ENCODE data around the gene CLIC5.

The CLIC5 gene

DNA sequence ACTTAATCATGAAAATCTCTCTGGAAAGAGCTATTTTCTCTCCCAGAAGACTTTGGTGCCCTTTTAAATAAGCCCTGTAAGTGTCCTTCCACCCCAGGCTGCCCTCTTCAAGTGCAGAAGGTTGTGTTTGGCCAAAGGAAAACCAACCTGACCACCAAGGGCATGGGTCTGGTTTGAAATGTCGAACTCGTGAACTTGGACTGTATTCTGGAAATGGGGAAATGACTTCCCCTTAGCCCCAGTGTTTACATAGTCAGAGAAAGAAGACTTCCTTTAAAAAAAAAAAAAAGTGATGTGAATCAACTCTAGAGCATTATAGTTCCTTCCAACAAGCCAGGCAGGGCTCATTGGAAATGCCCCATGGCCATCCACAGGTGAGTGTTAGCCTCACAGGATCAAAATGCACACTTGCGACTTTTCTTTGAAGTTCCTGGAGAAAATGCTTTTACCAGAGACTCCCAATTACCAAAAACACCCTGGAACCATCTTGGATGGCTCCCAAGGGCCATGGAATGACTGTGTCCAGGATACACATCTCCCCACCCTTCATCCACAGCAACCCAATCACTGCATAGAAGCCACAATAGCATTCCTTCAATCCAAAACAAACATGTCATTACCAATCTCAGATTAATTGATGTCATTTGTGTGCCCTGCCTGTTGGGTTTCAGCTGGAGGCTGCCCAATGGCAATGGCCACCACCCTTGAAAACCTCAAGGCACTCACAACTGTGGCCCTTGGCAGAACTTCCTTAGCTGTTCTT lies 133.8 kb downstream of the CLIC5 start:
- DNase-seq = no peak

DNA sequence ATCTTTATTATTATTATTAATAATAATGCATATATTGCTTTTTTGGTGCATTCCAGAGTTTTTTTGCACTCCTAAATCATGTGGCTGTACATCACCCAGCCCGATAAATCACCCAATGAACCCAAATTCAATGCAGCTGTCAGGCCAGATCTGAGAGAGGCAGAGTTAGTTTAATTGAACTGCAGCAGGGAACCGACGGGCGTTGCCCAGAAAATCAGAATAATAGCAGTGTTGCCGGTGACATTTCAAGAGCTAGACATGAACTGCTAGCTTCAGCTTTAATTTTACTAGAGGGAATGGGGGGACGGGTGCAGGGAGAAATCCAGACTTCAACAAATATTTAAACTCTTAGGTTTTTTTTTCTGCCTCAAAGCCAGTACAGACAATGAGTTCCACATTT lies 135.0 kb downstream of the CLIC5 start:
- no peak for DNase-seq

GRCh38 chr6:45880159-45880558 lies 135.5 kb downstream of the CLIC5 start:
- no peak for DNase-seq

- no peak for DNase-seq
These were observed 137.6 kb downstream of the CLIC5 start for GRCh38 chr6:45877970-45878590.

- DNase-seq = no peak
These were observed 142.8 kb downstream of the CLIC5 start for GRCh38 chr6:45872827-45873365.

DNA sequence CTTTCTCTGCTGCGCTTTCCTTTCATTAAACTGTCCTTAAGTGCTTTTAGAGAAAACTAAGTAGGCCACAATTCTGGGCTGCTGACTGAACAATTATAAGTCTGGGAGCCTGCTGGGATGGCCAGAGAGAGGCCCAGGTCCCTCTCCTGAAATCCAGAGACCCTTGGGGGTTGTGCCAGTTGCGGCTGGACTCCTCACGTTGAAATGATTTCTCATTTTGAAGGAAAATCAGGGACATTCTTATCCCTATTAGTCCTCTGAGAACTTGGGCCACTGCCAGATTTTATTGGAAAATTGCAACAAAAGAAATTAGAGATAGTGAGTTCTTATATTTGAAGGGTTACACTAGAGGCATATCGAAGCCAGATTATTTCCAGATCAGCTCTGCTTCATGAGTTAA lies 145.1 kb downstream of the CLIC5 start:
- DNase-seq = no peak

DNA sequence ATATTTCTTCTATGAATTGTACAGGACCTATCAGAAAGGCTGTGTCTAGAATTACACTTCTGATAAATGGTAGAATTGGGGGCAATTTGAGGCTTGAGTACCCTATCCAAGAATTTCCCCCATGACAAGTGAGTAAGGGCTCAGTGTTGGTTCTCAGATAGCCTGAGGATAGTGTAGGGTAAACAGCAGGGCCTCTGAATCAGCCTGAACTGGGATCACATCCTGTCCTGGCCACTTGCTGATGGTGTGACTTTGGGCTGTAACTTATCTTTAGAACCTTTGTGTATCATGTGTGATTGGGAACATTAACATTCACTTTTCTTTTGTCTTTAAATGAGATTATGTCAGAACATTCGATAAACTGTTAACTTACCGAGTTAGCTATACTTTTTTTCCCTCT lies 151.0 kb downstream of the CLIC5 start:
- no peak for DNase-seq

DNA sequence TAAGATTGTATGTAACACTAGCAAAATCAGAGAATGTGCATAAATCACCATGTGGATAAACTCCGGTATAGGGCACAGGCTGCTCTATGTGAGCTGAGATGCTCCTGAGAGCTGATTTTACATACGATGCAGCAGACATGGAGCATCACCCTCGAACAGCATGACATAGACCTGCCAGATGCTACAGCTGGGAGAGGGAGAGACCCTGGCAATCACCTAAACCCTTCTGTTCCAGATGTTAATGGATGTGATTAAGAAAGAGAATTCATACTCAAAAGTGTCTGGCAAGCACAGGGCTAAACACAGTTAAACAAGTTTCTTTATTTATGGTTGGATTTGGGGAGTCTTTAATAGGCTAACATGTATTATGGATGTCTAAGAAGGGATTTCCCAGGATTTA lies 157.0 kb downstream of the CLIC5 start:
- no peak for DNase-seq

GRCh38 chr6:45857827-45858226 lies 157.8 kb downstream of the CLIC5 start:
- no peak for DNase-seq

- DNase-seq = no peak
These were observed 159.8 kb downstream of the CLIC5 start for GRCh38 chr6:45855642-45856394.

DNA sequence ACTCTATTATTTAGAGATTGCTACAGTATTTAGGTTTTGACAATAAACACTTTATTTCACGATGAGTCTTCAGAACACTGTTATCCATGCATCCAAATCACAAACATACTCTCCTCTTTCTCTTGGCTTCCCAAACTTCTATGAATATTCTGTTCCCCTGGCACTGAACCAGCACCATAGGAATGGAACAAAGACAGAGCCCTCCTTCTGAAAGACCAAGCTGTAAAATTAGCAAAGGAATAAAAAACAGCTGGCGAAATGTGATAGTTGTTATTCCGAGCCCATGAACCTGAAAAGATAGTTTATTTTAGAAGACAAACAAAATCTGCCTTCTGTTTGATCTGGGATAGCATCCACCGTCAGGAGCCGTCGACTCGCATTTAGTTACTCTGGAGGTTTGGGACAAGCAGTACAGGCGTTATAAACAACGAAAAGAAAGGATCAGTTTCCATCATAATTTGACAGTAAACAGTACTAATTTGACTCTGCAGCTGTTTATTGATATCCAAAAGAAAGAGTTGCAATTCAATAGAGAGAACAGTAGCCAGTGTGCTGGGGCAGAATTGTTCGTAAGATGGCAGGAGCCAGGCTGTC lies 161.4 kb downstream of the CLIC5 start:
- no peak for DNase-seq

- DNase-seq = no peak
These were observed 164.6 kb downstream of the CLIC5 start for GRCh38 chr6:45851034-45851400.

GRCh38 chr6:45850378-45851033 lies 165.2 kb downstream of the CLIC5 start:
- no peak for DNase-seq

DNA sequence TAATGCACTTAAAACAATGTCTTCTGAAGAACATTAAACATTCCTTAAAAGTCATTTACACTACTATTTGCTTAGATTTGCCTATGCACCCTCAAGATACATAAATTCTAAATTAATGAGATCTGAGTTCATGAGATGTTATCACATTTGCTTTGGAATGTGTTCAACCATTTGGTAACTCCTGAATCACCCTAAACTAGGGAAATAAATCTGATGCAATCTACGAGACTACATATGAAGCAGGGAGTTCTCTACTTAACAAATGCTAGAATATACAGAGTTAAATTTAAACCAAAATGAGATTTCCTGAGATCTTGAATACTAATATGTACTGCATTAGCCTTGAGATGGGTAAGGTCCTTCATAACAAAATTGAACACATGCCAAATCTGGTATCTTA lies 170.1 kb downstream of the CLIC5 start:
- no peak for DNase-seq

DNA sequence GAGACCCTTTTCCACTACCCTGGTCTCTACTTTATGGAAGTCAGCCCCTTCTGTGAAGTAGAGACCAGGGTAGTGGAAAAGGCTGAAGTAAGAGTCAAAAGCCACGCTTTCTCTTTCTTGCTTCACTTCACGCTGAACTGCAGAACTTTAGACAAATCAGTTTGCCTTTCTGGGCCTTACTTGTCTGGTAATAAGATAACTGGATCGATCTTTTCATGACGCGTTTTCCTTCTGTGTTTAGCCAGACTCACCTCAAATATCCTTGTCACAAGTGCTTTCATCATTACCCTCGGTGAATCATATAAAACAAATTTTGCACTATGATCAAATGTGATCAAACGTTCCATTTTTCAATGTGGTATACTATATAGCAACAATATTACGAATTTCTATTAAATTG lies 170.7 kb downstream of the CLIC5 start:
- no peak for DNase-seq

DNA sequence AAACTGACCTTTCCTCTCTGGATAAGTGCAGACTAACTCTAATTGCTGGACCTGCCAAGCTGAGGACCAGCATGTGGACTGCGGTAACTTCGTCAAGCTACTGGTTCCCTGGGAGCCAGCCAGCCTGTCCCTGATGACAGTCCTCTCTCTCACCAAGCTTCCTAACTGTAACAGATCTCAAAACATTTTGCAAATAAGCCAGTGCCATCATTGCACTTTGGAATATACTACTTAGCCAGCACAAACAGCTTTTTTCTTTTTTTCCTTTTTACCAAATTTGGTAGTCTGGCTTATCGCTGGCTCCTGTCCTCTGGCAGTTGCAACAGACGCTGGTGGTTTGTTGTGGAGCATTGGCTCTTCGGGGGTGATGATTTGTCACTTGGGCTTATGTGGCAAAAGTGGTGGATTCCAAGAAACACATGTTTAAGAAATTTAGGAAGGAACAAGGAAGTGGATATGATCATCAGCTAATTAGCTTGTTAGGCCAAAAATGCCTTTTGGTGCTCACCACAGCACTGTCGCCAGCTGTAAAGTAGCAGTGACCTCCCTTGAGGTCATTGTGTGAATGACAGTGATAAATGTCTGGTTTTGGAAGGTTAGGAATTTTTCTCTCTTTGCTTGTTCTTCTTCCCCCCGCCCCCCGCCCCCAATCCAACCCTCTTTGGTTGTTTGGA lies 171.7 kb downstream of the CLIC5 start:
- no peak for DNase-seq

DNA sequence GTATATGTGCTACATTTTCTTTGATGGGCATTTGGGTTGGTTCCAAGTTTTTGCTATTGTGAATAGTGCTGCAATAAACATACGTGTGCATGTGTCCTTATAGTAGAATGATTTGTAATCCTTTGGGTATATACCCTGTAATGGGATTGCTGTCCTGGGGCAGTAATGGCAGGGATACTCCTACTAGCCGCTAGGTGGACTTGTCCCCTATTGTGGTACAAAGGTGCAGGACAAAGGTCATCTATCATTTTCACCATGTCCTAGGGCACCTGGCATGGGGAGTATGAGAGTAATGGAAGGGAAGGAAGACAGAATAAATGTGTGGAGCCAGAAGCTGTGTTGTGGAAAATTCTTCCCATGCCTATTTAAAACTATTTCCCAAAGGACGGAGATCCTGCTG lies 174.6 kb downstream of the CLIC5 start:
- DNase-seq = no peak

GRCh38 chr6:45838996-45839395 lies 176.7 kb downstream of the CLIC5 start:
- no peak for DNase-seq

- DNase-seq = no peak
These were observed 177.2 kb downstream of the CLIC5 start for GRCh38 chr6:45838451-45838850.

DNA sequence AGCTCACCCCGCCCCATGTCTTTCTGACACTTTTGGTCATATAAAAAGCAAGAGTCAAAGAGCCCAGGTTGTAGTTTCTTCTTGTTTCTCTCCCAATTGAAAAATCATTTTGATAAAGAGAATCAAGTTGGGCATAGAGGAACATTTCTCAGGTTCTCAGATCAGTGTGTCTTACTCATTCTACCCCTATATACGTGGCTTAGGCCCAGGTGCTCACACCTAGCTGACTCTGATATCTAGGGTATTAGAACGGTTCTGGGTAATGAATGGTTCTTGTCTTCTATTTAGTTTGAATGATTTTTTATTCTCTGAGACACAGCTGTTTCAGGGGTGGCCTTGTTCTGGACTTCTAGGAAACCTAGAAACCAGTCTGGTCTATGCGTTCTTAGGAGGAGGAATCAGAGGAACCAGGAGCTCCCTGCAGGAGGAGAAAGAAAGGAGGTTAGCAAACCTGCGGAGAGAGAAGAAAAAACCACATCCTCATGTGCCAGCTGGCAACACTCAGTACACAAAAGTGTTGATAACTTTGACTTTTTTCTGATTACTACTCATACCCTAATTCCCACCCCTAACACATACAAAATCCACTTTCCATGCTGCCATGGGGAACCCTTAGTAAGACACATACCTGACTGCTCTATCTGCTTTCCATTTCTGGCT lies 178.0 kb downstream of the CLIC5 start:
- DNase-seq = no peak

DNA sequence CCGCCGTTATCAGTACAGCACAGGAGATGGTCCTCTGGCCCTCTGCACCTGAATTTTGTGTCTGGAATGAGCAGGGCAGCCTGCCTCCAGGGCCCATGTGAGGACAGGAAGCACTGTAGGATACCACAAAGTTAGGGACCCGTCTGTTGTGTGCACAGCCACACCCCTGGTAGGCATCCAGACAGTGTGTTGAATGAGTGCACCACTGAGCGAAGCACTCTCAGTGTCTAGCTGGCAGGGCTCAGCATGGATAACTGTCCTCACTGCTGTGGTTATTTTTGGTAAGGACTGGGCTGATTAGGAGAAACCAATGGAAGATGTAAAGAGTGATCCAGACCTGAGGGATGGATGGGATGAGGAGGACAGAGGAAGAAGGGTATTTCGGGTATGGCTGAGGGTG lies 178.7 kb downstream of the CLIC5 start:
- no peak for DNase-seq

GRCh38 chr6:45836438-45836824 lies 179.2 kb downstream of the CLIC5 start:
- DNase-seq = no peak
